HCT116 (cell line): ENCODE data around the gene TDRD9. TPM values are rescaled to one million over a fixed set of nuclear protein-coding genes. Genes with fewer than 3 reads are reported as not detected.

Experiments used
- ATAC-seq: fragments of 200-7000 bp; cut with Tn5 transposase; 2 replicates; pipeline ENCODE4 v1.9.1; 2020; ENCODE audit warnings: mild to moderate bottlenecking, moderate library complexity
- BruUV-seq: library from RNA; stranded (reverse); fragments of 400-500 nt; replicated peaks from 2 replicates; lab custom pipeline; 2021; lab: Mats Ljungman, UMichigan
- CTCF ChIA-PET: fragments of 300-600 bp; sonication (Branson Sonifier 250); formaldehyde crosslinking; loops from one replicate; lab custom pipeline; 2021; ENCODE audit warnings: antibody characterized with exemption; lab: Charles Lee
- POLR2A ChIA-PET: fragments of 300-600, 350-600 bp; sonication (Branson Sonifier 250); formaldehyde crosslinking; loops from one replicate; lab custom pipeline; 2021; ENCODE audit warnings: antibody characterized with exemption; lab: Charles Lee
- RAD21 ChIA-PET, 2 experiments: fragments of 300-600 bp; sonication (Branson Sonifier 250); formaldehyde crosslinking; loops; one replicate each; lab custom pipeline; 2023; ENCODE audit warnings: low total read pairs in 2 of 2; ENCODE audit not compliant: uncharacterized antibody in 2 of 2, unreplicated experiment in 2 of 2, low non-redundant PET in 1 of 2; lab: Charles Lee
- DNase-seq: peaks from one replicate; pipeline ENCODE4 v3.0.0-alpha.2; 2010; ENCODE audit warnings: low read depth, low spot score
- H2AFZ ChIP-seq: fragments of 200-600 bp; shearing (Covaris generic), sonication (generic); 2 replicates; pipeline ENCODE4 v1.6.1; 2017; ENCODE audit warnings: low read depth, mixed run types, mixed read lengths, antibody characterized with exemption, low read length; ENCODE audit not compliant: poor library complexity, severe bottlenecking
- H3K27ac ChIP-seq: 2 replicates; pipeline ENCODE4 v1.5.1; 2012; ENCODE audit warnings: low read depth, low read length
- H3K27me3 ChIP-seq: fragments of 200-600 bp; sonication (generic); 2 replicates; pipeline ENCODE4 v1.6.1; 2016; ENCODE audit warnings: mixed run types, low read length, mixed read lengths; ENCODE audit not compliant: insufficient read depth
- H3K36me3 ChIP-seq, 2 experiments: fragments of 200-500 bp in 1 of 2; fragments of 200-600 bp in 1 of 2; sonication (Bioruptor generic) in 1 of 2; sonication (generic) in 1 of 2; 2 replicates each; pipeline versions ENCODE4 v1.5.1 to v1.6.1; 2014 to 2016; ENCODE audit warnings: low read length in 2 of 2, inconsistent platforms in 1 of 2, mixed read lengths in 1 of 2, mixed run types in 1 of 2; ENCODE audit not compliant: insufficient read depth in 2 of 2, control insufficient read depth in 1 of 2
- H3K4me1 ChIP-seq, 2 experiments: fragments of 200-600 bp in 1 of 2; sonication (generic) in 1 of 2; 2 replicates each; pipeline versions ENCODE4 v1.5.1 to v1.6.1; 2012 to 2017; ENCODE audit warnings: low read length in 2 of 2, inconsistent platforms in 1 of 2, mild to moderate bottlenecking in 1 of 2, mixed read lengths in 1 of 2, mixed run types in 1 of 2, moderate library complexity in 1 of 2; ENCODE audit not compliant: insufficient read depth in 2 of 2, control insufficient read depth in 1 of 2
- H3K4me2 ChIP-seq: fragments of 200-600 bp; sonication (generic); 2 replicates; pipeline ENCODE4 v1.6.1; 2017; ENCODE audit warnings: mixed run types, low read length, mixed read lengths
- H3K4me3 ChIP-seq, 2 experiments: fragments of 200-600 bp in 1 of 2; sonication (generic) in 1 of 2; replicated peaks in 1 of 2; 2 replicates each; pipeline ENCODE4 v1.5.1; 2011 to 2016; ENCODE audit warnings: low read length in 2 of 2, control low read depth in 1 of 2, low read depth in 1 of 2, mild to moderate bottlenecking in 1 of 2, mixed read lengths in 1 of 2, mixed run types in 1 of 2
- H3K79me2 ChIP-seq: fragments of 200-600 bp; sonication (generic); 2 replicates; pipeline ENCODE4 v1.6.1; 2017; ENCODE audit warnings: mild to moderate bottlenecking, mixed run types, low read length, moderate library complexity, mixed read lengths; ENCODE audit not compliant: insufficient read depth
- H3K9ac ChIP-seq: fragments of 200-600 bp; sonication (generic); 2 replicates; pipeline ENCODE4 v1.6.1; 2016; ENCODE audit warnings: low read length, mixed read lengths
- H3K9me2 ChIP-seq: fragments of 200-600 bp; sonication (generic), shearing (Covaris generic); 2 replicates; pipeline ENCODE4 v1.6.1; 2017; ENCODE audit warnings: mixed run types, mild to moderate bottlenecking, moderate library complexity; ENCODE audit not compliant: insufficient read depth
- H3K9me3 ChIP-seq, 2 experiments: fragments of 200-500 bp in 1 of 2; fragments of 200-600 bp in 1 of 2; sonication (Bioruptor generic) in 1 of 2; sonication (generic) in 1 of 2; 2 replicates each; pipeline ENCODE4 v1.6.1; 2014 to 2017; ENCODE audit warnings: low read length in 2 of 2, mixed read lengths in 2 of 2, inconsistent platforms in 1 of 2, low read depth in 1 of 2, mild to moderate bottlenecking in 1 of 2, mixed run types in 1 of 2, moderate library complexity in 1 of 2; ENCODE audit not compliant: control insufficient read depth in 1 of 2, insufficient read depth in 1 of 2
- H4K20me1 ChIP-seq: fragments of 200-600 bp; sonication (generic), shearing (Covaris generic); 2 replicates; pipeline ENCODE4 v1.6.1; 2017; ENCODE audit warnings: mixed run types, mild to moderate bottlenecking, moderate library complexity; ENCODE audit not compliant: insufficient read depth
- CBX3 ChIP-seq: IDR thresholded peaks from 2 replicates; pipeline ENCODE4 v1.6.1; 2012; ENCODE audit warnings: low read depth
- CEBPB ChIP-seq: IDR thresholded peaks from 2 replicates; pipeline ENCODE4 v1.6.1; 2012; ENCODE audit warnings: low read depth
- EGR1 ChIP-seq: IDR thresholded peaks from 2 replicates; pipeline ENCODE4 v1.6.1; 2012; ENCODE audit warnings: low read depth
- ELF1 ChIP-seq: IDR thresholded peaks from 2 replicates; pipeline ENCODE4 v1.6.1; 2012; ENCODE audit warnings: low read depth, borderline replicate concordance
- EZH2 ChIP-seq: fragments of 200-600 bp; sonication (generic); IDR thresholded peaks from 2 replicates; pipeline ENCODE4 v1.6.1; 2017; ENCODE audit warnings: antibody characterized with exemption, mixed run types
- EZH2phosphoT487 ChIP-seq: fragments of 200-600 bp; IDR thresholded peaks from 2 replicates; pipeline ENCODE4 v1.6.1; 2018; ENCODE audit warnings: antibody characterized with exemption, borderline replicate concordance
- JUND ChIP-seq: IDR thresholded peaks from 2 replicates; pipeline ENCODE4 v1.6.1; 2012
- POLR2A ChIP-seq: IDR thresholded peaks from 2 replicates; pipeline ENCODE4 v1.7.0; 2011; ENCODE audit warnings: borderline replicate concordance; ENCODE audit not compliant: insufficient read depth, insufficient read length; ENCODE audit errors: extremely low read depth
- POLR2AphosphoS5 ChIP-seq: IDR thresholded peaks from 2 replicates; pipeline ENCODE4 v1.6.1; 2011; ENCODE audit warnings: mild to moderate bottlenecking, low read depth, low read length, moderate library complexity
- RAD21 ChIP-seq: IDR thresholded peaks from 2 replicates; pipeline ENCODE4 v1.6.1; 2012; ENCODE audit warnings: low read depth, mild to moderate bottlenecking
- SIN3A ChIP-seq: IDR thresholded peaks from 2 replicates; pipeline ENCODE4 v1.6.1; 2012; ENCODE audit warnings: low read depth
- SP1 ChIP-seq: IDR thresholded peaks from 2 replicates; pipeline ENCODE4 v1.6.1; 2012; ENCODE audit warnings: low read depth
- SRF ChIP-seq: IDR thresholded peaks from 2 replicates; pipeline ENCODE4 v1.6.1; 2012; ENCODE audit warnings: low read depth
- YY1 ChIP-seq: IDR thresholded peaks from 2 replicates; pipeline ENCODE4 v1.6.1; 2011; ENCODE audit warnings: low read length, low read depth, moderate library complexity, mild to moderate bottlenecking; ENCODE audit not compliant: insufficient replicate concordance; ENCODE audit errors: extremely low read depth
- ZFX ChIP-seq: fragments of 450-650 bp; IDR thresholded peaks from 2 replicates; pipeline ENCODE4 v1.6.1; 2017
- ZNF274 ChIP-seq: fragments of 200-500 bp; sonication (Bioruptor generic); IDR thresholded peaks from 2 replicates; pipeline ENCODE4 v1.6.1; 2014; ENCODE audit warnings: mild to moderate bottlenecking, low read depth, low read length, inconsistent platforms
- intact Hi-C: fragments of 100-400 bp; cut with micrococcal nuclease; formaldehyde crosslinking; loops from 2 replicates; pipeline ENCODE4 v1.10.0; 2022
- total RNA-seq: library from RNA; stranded (reverse); gene quantifications from one replicate; pipeline ENCODE4 v1.2.1, GENCODE V29; 2021; ENCODE audit not compliant: unreplicated experiment
- TF ChIP-seq, protein P1 (sequence below): IDR thresholded peaks from 2 replicates; pipeline ENCODE4 v1.6.1; 2012
- TF ChIP-seq, protein P2 (sequence below): IDR thresholded peaks from 2 replicates; pipeline ENCODE4 v1.6.1; 2012; ENCODE audit warnings: low read depth

Gene TDRD9
- total RNA-seq, 1 experiment from 2014 or later = not detected

DNA sequence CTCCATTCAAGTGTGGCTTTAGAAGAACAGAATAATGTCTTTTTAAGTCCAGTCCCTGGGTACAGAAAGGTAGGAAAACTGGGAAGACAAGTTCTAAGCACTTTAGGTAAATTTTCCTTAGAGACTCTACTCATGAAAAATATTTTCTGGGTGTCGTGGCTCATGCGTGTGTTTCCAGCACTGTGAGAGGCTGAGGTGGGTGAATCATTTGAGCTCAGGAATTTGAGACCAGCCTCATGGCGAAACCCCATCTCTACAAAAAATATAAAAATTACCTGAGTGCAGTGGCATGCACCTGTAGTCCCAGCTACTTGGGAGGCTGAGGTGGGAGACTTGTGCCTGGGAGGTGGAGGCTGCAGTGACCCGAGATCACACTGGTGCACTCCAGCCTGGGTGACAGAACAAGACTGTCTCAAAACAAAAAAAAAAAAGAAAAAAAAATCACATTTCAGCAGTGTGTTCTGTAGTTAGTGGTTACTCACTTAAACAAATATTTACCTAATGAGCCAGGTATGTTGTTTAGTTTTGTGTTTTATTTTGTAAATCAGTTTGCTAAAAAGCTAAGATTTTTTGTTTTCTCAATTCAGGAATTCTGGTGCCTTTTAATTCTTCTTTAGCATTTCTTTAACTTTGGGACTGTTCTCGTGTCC, 66.4 kb downstream of the TDRD9 start:
- Histone ChIP-seq H3K4me1 (no peaks in the 10 kb centered on the region), H4K20me1 (no peaks in the 10 kb centered on the region), H3K9me2 (no peaks in the 10 kb centered on the region), H3K36me3 (no peaks in the 10 kb centered on the region), H3K27ac (no peak overlapping the region)
- ATAC-seq = no peak
- POLR2A ChIA-PET = no interaction called here
- TF ChIP-seq CBX3 (no peak), SRF (no peak), ZNF274 (no peak), ZFX (no peak), SP1 (no peak), CEBPB (no peak), JUND (no peak), SIN3A (no peak)
- TF ChIP-seq, protein P1, sequence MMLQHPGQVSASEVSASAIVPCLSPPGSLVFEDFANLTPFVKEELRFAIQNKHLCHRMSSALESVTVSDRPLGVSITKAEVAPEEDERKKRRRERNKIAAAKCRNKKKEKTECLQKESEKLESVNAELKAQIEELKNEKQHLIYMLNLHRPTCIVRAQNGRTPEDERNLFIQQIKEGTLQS = no peak
- TF ChIP-seq, all 23 proteins: peak for 0
- Histone ChIP-seq H3K4me3 (no peak overlapping the region), H3K9me3 (peaks cover 0 to 3% of the 10 kb centered on the region in 2 experiments; a peak in 2 of 4 replicates), H3K79me2 (no peaks in the 10 kb centered on the region), H2AFZ (no peak overlapping the region), H3K4me2 (no peak overlapping the region), H3K27me3 (no peaks in the 10 kb centered on the region), H3K9ac (no peak overlapping the region)
- ChIA-PET CTCF (no interaction called here), RAD21 (no interaction called here)
- no TSS peak for BruUV-seq
- no peak for DNase-seq
- intact Hi-C loops = no loop called here

DNA sequence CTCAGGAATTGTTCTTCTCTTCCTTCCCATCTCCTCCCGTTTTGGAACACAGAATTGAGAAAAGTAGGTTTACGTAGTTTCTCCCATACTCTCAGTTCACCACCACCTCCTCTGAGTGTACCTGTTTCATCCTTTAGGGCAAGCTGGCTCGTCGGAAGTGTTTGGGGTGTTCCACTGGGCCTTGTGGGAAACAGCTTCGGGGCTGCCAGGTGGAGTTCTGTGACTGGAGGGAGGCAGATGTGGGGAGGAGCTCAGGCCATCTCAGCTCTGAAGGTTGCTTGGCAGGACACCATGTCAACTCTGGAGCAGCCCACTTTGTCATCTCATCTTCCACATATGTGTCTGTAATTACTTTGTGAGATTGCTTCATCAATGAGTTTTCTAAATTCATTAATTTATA, 67.6 kb downstream of the TDRD9 start:
- H3K4me2 ChIP-seq = no peak overlapping the region
- H3K4me1 ChIP-seq = no peaks in the 10 kb centered on the region
- no peak overlapping the region for H3K9ac ChIP-seq
- ATAC-seq (no peak), DNase-seq (no peak)
- intact Hi-C loops = no loop called here
- H4K20me1 ChIP-seq = no peaks in the 10 kb centered on the region
- TF ChIP-seq YY1 (no peak), POLR2A (no peak), EGR1 (no peak), SRF (no peak), CEBPB (no peak), EZH2phosphoT487 (no peak), ELF1 (no peak), EZH2 (no peak), ZNF274 (no peak), SP1 (no peak), JUND (no peak), POLR2AphosphoS5 (no peak), RAD21 (no peak)
- TF ChIP-seq, protein P2, sequence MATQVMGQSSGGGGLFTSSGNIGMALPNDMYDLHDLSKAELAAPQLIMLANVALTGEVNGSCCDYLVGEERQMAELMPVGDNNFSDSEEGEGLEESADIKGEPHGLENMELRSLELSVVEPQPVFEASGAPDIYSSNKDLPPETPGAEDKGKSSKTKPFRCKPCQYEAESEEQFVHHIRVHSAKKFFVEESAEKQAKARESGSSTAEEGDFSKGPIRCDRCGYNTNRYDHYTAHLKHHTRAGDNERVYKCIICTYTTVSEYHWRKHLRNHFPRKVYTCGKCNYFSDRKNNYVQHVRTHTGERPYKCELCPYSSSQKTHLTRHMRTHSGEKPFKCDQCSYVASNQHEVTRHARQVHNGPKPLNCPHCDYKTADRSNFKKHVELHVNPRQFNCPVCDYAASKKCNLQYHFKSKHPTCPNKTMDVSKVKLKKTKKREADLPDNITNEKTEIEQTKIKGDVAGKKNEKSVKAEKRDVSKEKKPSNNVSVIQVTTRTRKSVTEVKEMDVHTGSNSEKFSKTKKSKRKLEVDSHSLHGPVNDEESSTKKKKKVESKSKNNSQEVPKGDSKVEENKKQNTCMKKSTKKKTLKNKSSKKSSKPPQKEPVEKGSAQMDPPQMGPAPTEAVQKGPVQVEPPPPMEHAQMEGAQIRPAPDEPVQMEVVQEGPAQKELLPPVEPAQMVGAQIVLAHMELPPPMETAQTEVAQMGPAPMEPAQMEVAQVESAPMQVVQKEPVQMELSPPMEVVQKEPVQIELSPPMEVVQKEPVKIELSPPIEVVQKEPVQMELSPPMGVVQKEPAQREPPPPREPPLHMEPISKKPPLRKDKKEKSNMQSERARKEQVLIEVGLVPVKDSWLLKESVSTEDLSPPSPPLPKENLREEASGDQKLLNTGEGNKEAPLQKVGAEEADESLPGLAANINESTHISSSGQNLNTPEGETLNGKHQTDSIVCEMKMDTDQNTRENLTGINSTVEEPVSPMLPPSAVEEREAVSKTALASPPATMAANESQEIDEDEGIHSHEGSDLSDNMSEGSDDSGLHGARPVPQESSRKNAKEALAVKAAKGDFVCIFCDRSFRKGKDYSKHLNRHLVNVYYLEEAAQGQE = no peak
- no peaks in the 10 kb centered on the region for H3K9me3 ChIP-seq
- no peaks in the 10 kb centered on the region for H3K9me2 ChIP-seq
- no peaks in the 10 kb centered on the region for H3K36me3 ChIP-seq
- H3K4me3 ChIP-seq = no peak overlapping the region
- CTCF ChIA-PET = no interaction called here
- H3K79me2 ChIP-seq = no peaks in the 10 kb centered on the region
- RAD21 ChIA-PET = no interaction called here
- H3K27me3 ChIP-seq = no peaks in the 10 kb centered on the region
- H3K27ac ChIP-seq = no peak overlapping the region
- no peak overlapping the region for H2AFZ ChIP-seq
- no TSS peak for BruUV-seq
- POLR2A ChIA-PET = no interaction called here
